Measurements from ENCODE around the gene PFKM.

DNA sequence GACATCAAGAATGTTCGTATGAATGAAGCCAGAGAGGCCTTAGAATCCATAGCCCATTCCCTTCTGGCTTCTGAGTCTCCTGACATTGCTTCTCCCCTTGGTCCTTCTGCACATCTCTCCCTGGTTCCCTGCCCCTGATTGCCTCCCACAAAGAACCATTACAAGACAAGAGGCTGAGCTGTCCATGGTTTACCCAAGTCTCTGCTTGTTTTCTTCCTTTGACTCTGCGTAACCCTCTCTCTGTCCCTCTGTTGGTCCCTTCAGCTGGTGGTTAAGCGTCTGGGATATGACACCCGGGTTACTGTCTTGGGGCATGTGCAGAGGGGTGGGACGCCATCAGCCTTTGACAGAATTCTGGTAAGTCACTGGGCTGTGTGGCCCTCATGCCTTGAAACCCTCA, 15.9 kb downstream of the PFKM start:
- TF ChIP-seq POLR2A (IDR thresholded peaks at IDR 0.05) (no peak), POLR2AphosphoS5 (IDR thresholded peaks at IDR 0.05) (no peak), EP300 (IDR thresholded peaks at IDR 0.05; ENCODE audit: low read depth) (no peak)
- TF ChIP-seq, protein P1, sequence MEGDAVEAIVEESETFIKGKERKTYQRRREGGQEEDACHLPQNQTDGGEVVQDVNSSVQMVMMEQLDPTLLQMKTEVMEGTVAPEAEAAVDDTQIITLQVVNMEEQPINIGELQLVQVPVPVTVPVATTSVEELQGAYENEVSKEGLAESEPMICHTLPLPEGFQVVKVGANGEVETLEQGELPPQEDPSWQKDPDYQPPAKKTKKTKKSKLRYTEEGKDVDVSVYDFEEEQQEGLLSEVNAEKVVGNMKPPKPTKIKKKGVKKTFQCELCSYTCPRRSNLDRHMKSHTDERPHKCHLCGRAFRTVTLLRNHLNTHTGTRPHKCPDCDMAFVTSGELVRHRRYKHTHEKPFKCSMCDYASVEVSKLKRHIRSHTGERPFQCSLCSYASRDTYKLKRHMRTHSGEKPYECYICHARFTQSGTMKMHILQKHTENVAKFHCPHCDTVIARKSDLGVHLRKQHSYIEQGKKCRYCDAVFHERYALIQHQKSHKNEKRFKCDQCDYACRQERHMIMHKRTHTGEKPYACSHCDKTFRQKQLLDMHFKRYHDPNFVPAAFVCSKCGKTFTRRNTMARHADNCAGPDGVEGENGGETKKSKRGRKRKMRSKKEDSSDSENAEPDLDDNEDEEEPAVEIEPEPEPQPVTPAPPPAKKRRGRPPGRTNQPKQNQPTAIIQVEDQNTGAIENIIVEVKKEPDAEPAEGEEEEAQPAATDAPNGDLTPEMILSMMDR (IDR thresholded peaks at IDR 0.05) = no peak
